HCT116 (cell line): Measurements from ENCODE around the gene LIN7B. TPM values are rescaled to one million over a fixed set of nuclear protein-coding genes. Genes with fewer than 3 reads are reported as not detected.

Source experiments
- ATAC-seq: fragments of 200-7000 bp; cut with Tn5 transposase; 2 replicates; pipeline ENCODE4 v1.9.1; 2020; ENCODE audit warnings: mild to moderate bottlenecking, moderate library complexity
- BruUV-seq: library from RNA; stranded (reverse); fragments of 400-500 nt; replicated peaks from 2 replicates; lab custom pipeline; 2021; lab: Mats Ljungman, UMichigan
- CTCF ChIA-PET: fragments of 300-600 bp; sonication (Branson Sonifier 250); formaldehyde crosslinking; loops from one replicate; lab custom pipeline; 2021; ENCODE audit warnings: antibody characterized with exemption; lab: Charles Lee
- POLR2A ChIA-PET: fragments of 300-600, 350-600 bp; sonication (Branson Sonifier 250); formaldehyde crosslinking; loops from one replicate; lab custom pipeline; 2021; ENCODE audit warnings: antibody characterized with exemption; lab: Charles Lee
- RAD21 ChIA-PET, 2 experiments: fragments of 300-600 bp; sonication (Branson Sonifier 250); formaldehyde crosslinking; loops; one replicate each; lab custom pipeline; 2023; ENCODE audit warnings: low total read pairs in 2 of 2; ENCODE audit not compliant: uncharacterized antibody in 2 of 2, unreplicated experiment in 2 of 2, low non-redundant PET in 1 of 2; lab: Charles Lee
- DNase-seq: peaks from one replicate; pipeline ENCODE4 v3.0.0-alpha.2; 2010; ENCODE audit warnings: low read depth, low spot score
- H2AFZ ChIP-seq: fragments of 200-600 bp; shearing (Covaris generic), sonication (generic); 2 replicates; pipeline ENCODE4 v1.6.1; 2017; ENCODE audit warnings: low read depth, mixed run types, mixed read lengths, antibody characterized with exemption, low read length; ENCODE audit not compliant: poor library complexity, severe bottlenecking
- H3K27ac ChIP-seq: 2 replicates; pipeline ENCODE4 v1.5.1; 2012; ENCODE audit warnings: low read depth, low read length
- H3K27me3 ChIP-seq: fragments of 200-600 bp; sonication (generic); 2 replicates; pipeline ENCODE4 v1.6.1; 2016; ENCODE audit warnings: mixed run types, low read length, mixed read lengths; ENCODE audit not compliant: insufficient read depth
- H3K36me3 ChIP-seq, 2 experiments: fragments of 200-500 bp in 1 of 2; fragments of 200-600 bp in 1 of 2; sonication (Bioruptor generic) in 1 of 2; sonication (generic) in 1 of 2; 2 replicates each; pipeline versions ENCODE4 v1.5.1 to v1.6.1; 2014 to 2016; ENCODE audit warnings: low read length in 2 of 2, inconsistent platforms in 1 of 2, mixed read lengths in 1 of 2, mixed run types in 1 of 2; ENCODE audit not compliant: insufficient read depth in 2 of 2, control insufficient read depth in 1 of 2
- H3K4me1 ChIP-seq, 2 experiments: fragments of 200-600 bp in 1 of 2; sonication (generic) in 1 of 2; 2 replicates each; pipeline versions ENCODE4 v1.5.1 to v1.6.1; 2012 to 2017; ENCODE audit warnings: low read length in 2 of 2, inconsistent platforms in 1 of 2, mild to moderate bottlenecking in 1 of 2, mixed read lengths in 1 of 2, mixed run types in 1 of 2, moderate library complexity in 1 of 2; ENCODE audit not compliant: insufficient read depth in 2 of 2, control insufficient read depth in 1 of 2
- H3K4me2 ChIP-seq: fragments of 200-600 bp; sonication (generic); 2 replicates; pipeline ENCODE4 v1.6.1; 2017; ENCODE audit warnings: mixed run types, low read length, mixed read lengths
- H3K4me3 ChIP-seq, 2 experiments: fragments of 200-600 bp in 1 of 2; sonication (generic) in 1 of 2; replicated peaks in 1 of 2; 2 replicates each; pipeline ENCODE4 v1.5.1; 2011 to 2016; ENCODE audit warnings: low read length in 2 of 2, control low read depth in 1 of 2, low read depth in 1 of 2, mild to moderate bottlenecking in 1 of 2, mixed read lengths in 1 of 2, mixed run types in 1 of 2
- H3K79me2 ChIP-seq: fragments of 200-600 bp; sonication (generic); 2 replicates; pipeline ENCODE4 v1.6.1; 2017; ENCODE audit warnings: mild to moderate bottlenecking, mixed run types, low read length, moderate library complexity, mixed read lengths; ENCODE audit not compliant: insufficient read depth
- H3K9ac ChIP-seq: fragments of 200-600 bp; sonication (generic); 2 replicates; pipeline ENCODE4 v1.6.1; 2016; ENCODE audit warnings: low read length, mixed read lengths
- H3K9me2 ChIP-seq: fragments of 200-600 bp; sonication (generic), shearing (Covaris generic); 2 replicates; pipeline ENCODE4 v1.6.1; 2017; ENCODE audit warnings: mixed run types, mild to moderate bottlenecking, moderate library complexity; ENCODE audit not compliant: insufficient read depth
- H3K9me3 ChIP-seq, 2 experiments: fragments of 200-500 bp in 1 of 2; fragments of 200-600 bp in 1 of 2; sonication (Bioruptor generic) in 1 of 2; sonication (generic) in 1 of 2; 2 replicates each; pipeline ENCODE4 v1.6.1; 2014 to 2017; ENCODE audit warnings: low read length in 2 of 2, mixed read lengths in 2 of 2, inconsistent platforms in 1 of 2, low read depth in 1 of 2, mild to moderate bottlenecking in 1 of 2, mixed run types in 1 of 2, moderate library complexity in 1 of 2; ENCODE audit not compliant: control insufficient read depth in 1 of 2, insufficient read depth in 1 of 2
- H4K20me1 ChIP-seq: fragments of 200-600 bp; sonication (generic), shearing (Covaris generic); 2 replicates; pipeline ENCODE4 v1.6.1; 2017; ENCODE audit warnings: mixed run types, mild to moderate bottlenecking, moderate library complexity; ENCODE audit not compliant: insufficient read depth
- EGR1 ChIP-seq: IDR thresholded peaks from 2 replicates; pipeline ENCODE4 v1.6.1; 2012; ENCODE audit warnings: low read depth
- RAD21 ChIP-seq: IDR thresholded peaks from 2 replicates; pipeline ENCODE4 v1.6.1; 2012; ENCODE audit warnings: low read depth, mild to moderate bottlenecking
- TCF7L2 ChIP-seq: IDR thresholded peaks from 2 replicates; pipeline ENCODE4 v1.7.0; 2011; ENCODE audit warnings: borderline replicate concordance, inconsistent platforms; ENCODE audit not compliant: insufficient read depth, insufficient read length; ENCODE audit errors: extremely low read depth
- YY1 ChIP-seq: IDR thresholded peaks from 2 replicates; pipeline ENCODE4 v1.6.1; 2011; ENCODE audit warnings: low read length, low read depth, moderate library complexity, mild to moderate bottlenecking; ENCODE audit not compliant: insufficient replicate concordance; ENCODE audit errors: extremely low read depth
- intact Hi-C: fragments of 100-400 bp; cut with micrococcal nuclease; formaldehyde crosslinking; loops from 2 replicates; pipeline ENCODE4 v1.10.0; 2022
- total RNA-seq: library from RNA; stranded (reverse); gene quantifications from one replicate; pipeline ENCODE4 v1.2.1, GENCODE V29; 2021; ENCODE audit not compliant: unreplicated experiment

The LIN7B gene
- total RNA-seq, 1 experiment from 2014 or later, result 7.2 TPM

GRCh38 chr19:49132974-49133609, 18.9 kb downstream of the LIN7B start (continued):
- TF ChIP-seq RAD21, result no peak
- TF ChIP-seq EGR1, result no peak
- TF ChIP-seq YY1, result no peak
- TF ChIP-seq, all 23 proteins: peak for 0

GRCh38 chr19:49133621-49134454, 19.7 kb downstream of the LIN7B start:
- Histone ChIP-seq H3K4me3 (no peak overlapping the region), H3K4me1 (peaks cover 8 to 24% of the 10 kb centered on the region in 2 experiments), H3K79me2 (no peaks in the 10 kb centered on the region), H3K9me2 (no peaks in the 10 kb centered on the region), H3K27me3 (no peaks in the 10 kb centered on the region), H4K20me1 (no peaks in the 10 kb centered on the region), H3K27ac (no peak overlapping the region), H3K4me2 (no peak overlapping the region), H3K36me3 (peaks cover 0 to 15% of the 10 kb centered on the region in 2 experiments; a peak in 2 of 4 replicates), H3K9me3 (no peaks in the 10 kb centered on the region), H2AFZ (no peak overlapping the region), H3K9ac (no peak overlapping the region)
- ChIA-PET RAD21 (no interaction called here), POLR2A (no interaction called here), CTCF (interaction anchor here (1.0 kb wide), 1 partner anchor 13 kb away, joined by 4 read pairs; no protein-coding TSS in a partner anchor)
- BruUV-seq, result no TSS peak
- intact Hi-C loops, result no loop called here
- ATAC-seq (peak; percentile 51), DNase-seq (no peak)
- TF ChIP-seq EGR1, result peak; percentile 50; the same call in 1 of the 2 replicates
- no peak for TF ChIP-seq RAD21
- no peak for TF ChIP-seq TCF7L2
